Umbilical cord (tissue), 2 donors: ENCODE results near the gene BATF. TPM values are rescaled to one million over a fixed set of nuclear protein-coding genes. Genes with fewer than 3 reads are reported as not detected.

ENCODE experiments used
- DNase-seq: peaks from one replicate; pipeline ENCODE4 v3.0.0-alpha.2; 2015; ENCODE audit warnings: low spot score
- total RNA-seq: library from RNA; depleted of rRNA; stranded (reverse); fragments of >200 nt; gene quantifications from one replicate; pipeline ENCODE4 v1.2.3, GENCODE V29; 2014; ENCODE audit warnings: low replicate concordance; ENCODE audit not compliant: insufficient read depth

Gene BATF
- total RNA-seq, 1 donor from 2014 or later: 2.2 TPM

GRCh38 chr14:75499084-75499875 is 23.0 kb upstream of the BATF start:
- no peak for DNase-seq

DNA sequence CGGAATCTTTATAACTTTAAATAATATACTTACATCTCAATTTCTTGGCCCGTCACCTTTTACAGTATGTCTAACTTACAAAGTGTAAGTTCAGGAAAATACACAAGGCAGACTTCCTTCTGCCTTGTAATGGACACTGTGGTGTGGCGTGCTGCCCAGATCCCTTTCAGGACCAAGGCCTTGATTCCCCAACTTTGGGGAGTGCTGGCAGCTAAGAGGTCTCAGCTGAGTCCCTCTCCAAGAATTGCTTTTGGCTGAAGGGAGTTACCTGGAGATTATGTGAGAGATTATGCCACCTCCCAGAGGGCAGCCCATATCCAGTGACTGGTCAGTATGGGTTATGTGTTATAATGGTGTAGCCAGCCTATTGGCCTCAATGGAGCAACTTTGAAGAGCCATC is 21.2 kb upstream of the BATF start:
- DNase-seq: no peak

DNA sequence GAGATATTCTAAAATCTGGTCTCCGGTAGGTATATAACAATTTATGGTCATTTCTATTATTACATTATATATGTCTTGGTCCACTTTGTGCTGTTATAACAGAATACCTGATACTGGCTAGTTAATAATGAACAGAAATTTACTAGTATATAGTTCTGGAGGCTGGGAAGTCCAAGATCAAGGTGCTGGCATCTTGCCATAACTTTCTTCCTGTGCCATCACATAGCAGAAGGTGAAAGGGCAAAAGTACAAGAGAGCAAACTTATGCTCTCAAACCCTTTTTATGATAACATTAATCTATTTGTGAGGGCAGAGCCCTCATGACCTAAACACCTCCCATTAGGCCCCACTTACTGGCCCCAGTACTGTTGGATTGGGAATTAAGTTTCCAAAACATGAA is 17.9 kb upstream of the BATF start:
- no peak for DNase-seq

GRCh38 chr14:75506930-75507329 is 15.3 kb upstream of the BATF start:
- no peak for DNase-seq

GRCh38 chr14:75510547-75510946 is 11.7 kb upstream of the BATF start:
- DNase-seq: no peak

GRCh38 chr14:75511201-75511600 is 11.1 kb upstream of the BATF start:
- DNase-seq: no peak

GRCh38 chr14:75513911-75514672 is 8.2 kb upstream of the BATF start:
- no peak for DNase-seq

- DNase-seq: peak; percentile 13
These were observed 7.3 kb upstream of the BATF start for GRCh38 chr14:75514673-75515628.

DNA sequence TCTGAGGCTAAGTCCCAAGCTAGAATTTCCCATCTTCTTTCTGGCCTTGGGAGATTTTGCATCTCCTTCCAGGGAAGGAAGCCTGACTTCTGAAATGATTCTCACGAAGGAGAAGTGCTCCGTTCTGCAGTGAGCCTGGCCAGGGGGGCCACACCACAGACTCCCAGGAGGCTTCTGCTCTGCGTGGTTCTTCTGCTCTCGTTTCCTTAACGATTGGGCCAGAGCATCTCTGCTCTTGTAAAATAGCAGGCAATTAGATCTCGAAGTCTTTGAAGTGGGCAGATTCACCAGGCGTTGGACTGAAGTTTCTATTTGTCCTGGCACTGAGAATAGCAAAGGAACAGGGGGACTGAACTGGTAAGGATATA is 6.7 kb upstream of the BATF start:
- no peak for DNase-seq

GRCh38 chr14:75518625-75519024 is 3.6 kb upstream of the BATF start:
- no peak for DNase-seq

DNA sequence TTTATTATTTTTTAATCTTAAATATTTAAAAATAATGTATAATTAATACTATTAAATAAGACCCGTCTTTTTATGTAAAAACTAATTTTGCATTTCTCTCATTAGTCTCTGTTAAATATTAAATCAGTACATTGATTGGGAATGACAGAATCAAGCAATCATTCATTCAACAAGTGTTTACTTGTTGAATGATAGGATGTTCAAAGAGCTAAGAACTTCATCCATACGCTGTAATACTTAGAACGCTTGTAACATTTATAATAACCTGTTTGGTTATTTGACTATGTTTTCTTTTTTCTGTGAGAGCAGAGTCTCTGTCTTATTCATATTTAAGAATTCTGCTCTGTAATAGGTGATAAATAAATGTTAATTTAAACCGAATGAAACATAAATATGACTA is 2.9 kb upstream of the BATF start:
- no peak for DNase-seq

- DNase-seq: no peak
These were observed 2.2 kb upstream of the BATF start for GRCh38 chr14:75519826-75520728.

DNA sequence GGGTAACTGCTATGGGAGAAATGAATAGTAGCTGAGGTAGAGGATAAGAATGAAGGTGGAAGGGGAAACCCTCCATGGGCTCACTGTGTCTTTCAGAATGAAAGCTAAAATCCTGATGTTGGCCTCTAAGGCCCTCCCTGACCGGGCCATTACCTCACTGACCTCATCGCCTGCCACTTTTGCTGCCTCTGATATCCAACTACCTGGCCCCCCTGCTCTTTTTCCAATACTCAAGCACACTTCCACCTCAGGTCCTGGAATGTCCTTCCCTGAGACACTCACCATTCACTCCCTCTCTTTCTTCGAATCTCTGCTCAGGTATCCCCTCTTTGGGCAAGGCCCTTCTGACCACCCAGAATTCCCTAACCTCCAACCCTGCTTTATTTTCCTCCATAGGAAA is 1.4 kb upstream of the BATF start:
- no peak for DNase-seq

GRCh38 chr14:75521415-75522199 is 662 bp upstream of the BATF start:
- DNase-seq: peak; percentile 22

DNA sequence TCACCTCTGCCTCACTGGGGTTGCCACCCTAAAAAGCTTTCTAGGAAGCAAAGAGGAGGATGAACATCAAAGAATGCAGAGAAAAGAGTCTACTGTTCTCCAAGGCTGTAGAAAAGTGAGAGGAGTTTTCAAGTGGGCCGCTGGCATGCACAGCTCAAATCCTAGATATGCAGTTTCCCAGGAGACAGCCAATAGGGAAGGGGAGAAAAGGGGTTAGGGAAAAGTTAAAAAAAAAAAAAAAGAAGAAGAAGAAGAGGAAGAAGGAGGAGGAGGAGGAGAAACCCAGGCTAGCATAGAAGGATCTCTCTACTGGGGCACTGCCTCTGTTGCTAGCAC is 682 bp downstream of the BATF start:
- DNase-seq: peak; percentile 14

GRCh38 chr14:75523771-75524171 is 1.5 kb downstream of the BATF start:
- no peak for DNase-seq

DNA sequence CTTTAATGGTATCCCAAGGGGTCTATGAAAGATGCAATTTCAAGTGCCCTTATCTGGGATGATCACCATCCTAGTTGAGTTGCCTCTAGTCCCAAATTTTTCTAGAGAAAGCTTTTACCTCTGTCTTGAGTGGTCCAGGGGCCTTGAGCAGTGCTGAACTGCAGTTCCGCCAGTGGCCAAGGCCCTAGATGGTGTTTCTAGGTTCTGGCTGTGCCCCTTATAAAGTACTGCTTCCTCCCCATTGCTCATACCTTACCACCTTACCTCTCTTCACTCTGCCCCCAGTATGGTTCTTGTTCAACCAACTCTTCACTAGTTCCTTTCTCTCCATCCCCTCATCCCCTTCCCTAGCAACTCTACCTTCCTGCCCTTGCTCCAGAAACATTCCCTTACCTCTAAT is 3.7 kb downstream of the BATF start:
- no peak for DNase-seq

DNA sequence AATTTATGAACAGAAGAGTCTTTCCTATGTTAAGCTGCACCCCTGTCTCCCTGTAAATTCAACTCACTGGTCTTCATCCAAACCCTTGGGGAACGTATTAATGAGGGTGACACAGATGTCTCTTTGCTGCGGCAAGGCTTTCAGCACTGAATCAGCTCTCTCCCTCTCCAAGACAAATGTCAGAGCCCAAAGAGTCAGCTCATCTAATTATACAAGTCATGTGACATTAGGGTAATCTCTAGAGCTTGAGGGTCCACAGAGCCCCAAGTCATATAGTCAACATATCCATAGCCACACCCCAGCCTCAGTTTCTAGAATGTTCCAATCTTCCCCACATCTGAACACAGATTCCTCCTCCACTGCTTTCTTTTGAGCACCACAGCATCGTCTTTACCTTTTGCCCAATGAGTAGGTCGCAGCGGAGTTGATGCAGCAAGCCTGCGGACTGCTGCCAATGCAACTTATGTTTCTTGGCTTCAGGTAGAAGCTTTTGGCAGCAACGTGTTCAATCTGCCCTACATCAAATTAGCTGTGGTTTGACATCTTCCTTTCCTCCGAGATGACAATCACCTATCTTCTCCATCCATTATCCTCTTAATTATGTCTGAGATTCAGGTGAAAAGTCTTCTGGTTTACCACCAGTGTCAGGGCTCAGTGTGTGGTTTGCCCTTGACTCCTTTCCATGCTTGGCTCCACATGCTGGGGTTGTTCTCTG is 5.3 kb downstream of the BATF start:
- no peak for DNase-seq

DNA sequence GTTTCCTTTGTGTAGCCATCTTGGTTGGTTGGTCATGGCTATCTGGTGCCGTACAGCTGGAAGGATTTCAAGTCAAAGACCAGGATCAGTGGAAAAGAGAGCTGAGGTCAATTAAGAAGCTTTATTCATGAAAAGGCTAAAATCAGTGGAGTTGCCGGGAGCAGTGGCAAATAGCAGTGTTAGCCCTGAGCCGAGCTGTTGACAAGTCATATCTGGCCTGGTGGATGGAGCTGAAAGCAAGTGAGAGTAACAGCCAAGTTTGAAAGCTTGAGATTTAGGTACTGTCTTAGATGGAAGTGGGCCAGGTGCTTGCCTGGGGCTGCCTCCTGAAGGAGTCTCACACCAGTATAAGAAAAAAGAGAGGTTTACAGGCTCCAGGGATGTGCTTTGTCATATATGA is 9.0 kb downstream of the BATF start:
- no peak for DNase-seq
